HG03571 (cell line): ENCODE data around the gene SLC34A2.

Experiments used
- ATAC-seq: cut with Tn5 transposase; IDR thresholded peaks from one replicate; pipeline ENCODE4 v1.9.1; 2021; ENCODE audit not compliant: unreplicated experiment

Gene SLC34A2

DNA sequence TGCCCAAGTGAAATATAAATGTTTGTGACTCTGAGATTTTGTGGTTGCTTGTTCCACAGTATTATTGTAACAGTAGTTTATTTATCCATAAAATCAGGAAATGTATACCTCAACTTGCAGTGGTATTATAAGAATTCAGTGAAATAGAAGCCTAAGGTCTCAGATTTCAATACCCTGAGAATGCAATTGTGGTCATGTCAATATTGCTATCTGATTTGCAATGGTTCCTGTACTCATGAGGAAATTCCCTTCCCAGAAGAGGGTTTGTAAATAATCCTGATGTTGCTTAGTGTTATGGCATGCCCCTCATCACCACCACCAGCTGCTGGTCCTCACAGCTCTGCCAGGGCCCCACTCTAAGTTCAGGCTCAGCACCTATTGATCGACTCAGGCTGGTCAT, 67.8 kb downstream of the SLC34A2 start:
- ATAC-seq = no peak

DNA sequence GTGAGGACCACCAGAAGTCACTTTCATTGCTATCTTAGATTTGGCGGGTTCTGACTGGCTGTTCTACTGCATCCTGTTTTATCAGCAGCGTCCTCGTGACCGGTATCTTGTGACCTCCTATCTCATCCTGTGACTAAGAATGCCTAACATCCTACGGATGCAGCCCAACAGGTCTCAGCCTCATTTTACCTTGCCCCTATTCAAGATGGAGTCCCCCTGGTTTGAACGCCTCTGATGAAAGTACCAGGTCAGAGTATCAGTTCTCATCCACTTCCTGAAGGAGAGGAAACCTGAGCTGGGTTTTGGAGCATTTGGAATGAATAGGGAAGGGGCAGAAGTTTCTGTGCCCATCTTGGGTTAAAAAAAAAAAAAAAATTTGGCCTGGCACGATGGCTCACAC, 70.2 kb downstream of the SLC34A2 start:
- no peak for ATAC-seq

DNA sequence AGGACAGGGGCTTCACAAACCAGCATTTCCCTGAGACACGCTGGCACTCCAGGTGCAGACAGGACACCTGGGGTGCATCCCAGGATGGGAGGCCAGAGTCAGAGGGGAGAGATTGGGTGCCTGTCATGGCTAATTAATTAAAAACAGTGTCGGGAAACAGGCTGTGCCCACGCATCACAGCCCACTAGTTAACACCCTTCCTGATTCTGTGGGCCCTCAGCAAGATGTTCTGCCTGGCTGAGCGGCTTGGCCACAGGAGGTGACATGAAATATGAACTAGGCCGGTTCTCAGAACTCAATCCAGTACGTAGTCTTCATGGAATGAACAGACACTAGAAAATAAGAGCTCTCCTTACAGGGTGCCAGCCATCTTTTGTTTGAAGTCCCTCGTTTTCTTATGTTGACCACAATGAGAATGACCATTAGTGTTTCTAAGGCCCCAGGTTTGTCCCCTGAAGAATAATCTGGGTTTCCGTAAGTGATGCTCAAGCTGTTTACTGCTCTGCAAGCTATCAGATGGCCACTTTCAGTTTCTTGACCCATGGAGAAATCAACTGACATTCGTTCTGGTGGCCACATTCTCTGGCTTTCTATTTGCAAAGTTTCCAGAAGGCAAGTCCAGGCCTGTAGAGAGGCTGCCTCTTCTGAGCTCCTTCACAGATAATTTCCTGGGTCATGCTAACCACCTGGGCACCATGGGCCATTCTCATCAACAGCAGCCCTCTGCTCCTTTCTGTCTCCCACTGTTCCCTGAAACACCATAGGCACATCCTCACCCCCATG, 72.3 kb downstream of the SLC34A2 start:
- ATAC-seq = no peak
